H9 (cell line): ENCODE data around the gene LDB3. TPM values are rescaled to one million over a fixed set of nuclear protein-coding genes. Genes with fewer than 3 reads are reported as not detected.

Experiments
- DNase-seq: peaks from one replicate; pipeline ENCODE4 v3.0.0-alpha.2; 2017
- H2AFZ ChIP-seq: one replicate; pipeline ENCODE4 v1.6.1; 2013; ENCODE audit warnings: mild to moderate bottlenecking, low read length, control low read depth, moderate library complexity
- H2AK5ac ChIP-seq: 2 replicates; pipeline ENCODE4 v1.6.1; 2013; ENCODE audit warnings: low read length, control low read depth, mixed read lengths; ENCODE audit not compliant: insufficient read length
- H2BK120ac ChIP-seq: one replicate; pipeline ENCODE4 v1.6.1; 2013; ENCODE audit warnings: low read depth, mild to moderate bottlenecking, low read length, control low read depth, inconsistent platforms; ENCODE audit not compliant: poor library complexity, severe bottlenecking
- H2BK12ac ChIP-seq: 2 replicates; pipeline ENCODE4 v1.6.1; 2013; ENCODE audit warnings: low read length, control low read depth, mixed read lengths, low read depth; ENCODE audit not compliant: insufficient read length
- H2BK15ac ChIP-seq: 2 replicates; pipeline ENCODE4 v1.6.1; 2013; ENCODE audit warnings: low read depth, low read length, control low read depth
- H2BK20ac ChIP-seq: one replicate; pipeline ENCODE4 v1.6.1; 2013; ENCODE audit warnings: low read depth, mild to moderate bottlenecking, low read length, control low read depth, inconsistent platforms; ENCODE audit not compliant: poor library complexity, severe bottlenecking
- H2BK5ac ChIP-seq: 2 replicates; pipeline ENCODE4 v1.6.1; 2013; ENCODE audit warnings: low read length, control low read depth, mixed read lengths; ENCODE audit not compliant: insufficient read length
- H3K14ac ChIP-seq: 2 replicates; pipeline ENCODE4 v1.6.1; 2013; ENCODE audit warnings: low read length, control low read depth; ENCODE audit not compliant: insufficient read depth
- H3K18ac ChIP-seq: 2 replicates; pipeline ENCODE4 v1.6.1; 2013; ENCODE audit warnings: low read depth, mild to moderate bottlenecking, mixed read lengths, low read length, control low read depth; ENCODE audit not compliant: insufficient read length
- H3K23ac ChIP-seq: 2 replicates; pipeline ENCODE4 v1.6.1; 2013; ENCODE audit warnings: low read length, control low read depth, mixed read lengths, low read depth; ENCODE audit not compliant: insufficient read length
- H3K23me2 ChIP-seq: 2 replicates; pipeline ENCODE4 v1.6.1; 2013; ENCODE audit warnings: low read depth, mild to moderate bottlenecking, mixed read lengths, low read length, control low read depth; ENCODE audit not compliant: insufficient read length, poor library complexity, severe bottlenecking
- H3K27ac ChIP-seq: 2 replicates; pipeline ENCODE4 v1.5.1; 2013; ENCODE audit warnings: low read length, control low read depth, mixed read lengths, low read depth; ENCODE audit not compliant: insufficient read length
- H3K27me3 ChIP-seq: 2 replicates; pipeline ENCODE4 v1.6.1; 2013; ENCODE audit warnings: low read length, control low read depth, inconsistent platforms; ENCODE audit not compliant: insufficient read depth
- H3K4ac ChIP-seq: 2 replicates; pipeline ENCODE4 v1.6.1; 2013; ENCODE audit warnings: low read depth, mild to moderate bottlenecking, control low read depth, inconsistent platforms, low read length, moderate library complexity
- H3K4me1 ChIP-seq: 2 replicates; pipeline ENCODE4 v1.6.1; 2013; ENCODE audit warnings: low read length, control low read depth, inconsistent platforms; ENCODE audit not compliant: insufficient read depth
- H3K4me2 ChIP-seq: 2 replicates; pipeline ENCODE4 v1.6.1; 2013; ENCODE audit warnings: low read length, control low read depth, mixed read lengths; ENCODE audit not compliant: insufficient read length, insufficient read depth
- H3K56ac ChIP-seq: 2 replicates; pipeline ENCODE4 v1.6.1; 2013; ENCODE audit warnings: low read depth, mild to moderate bottlenecking, mixed read lengths, low read length, control low read depth; ENCODE audit not compliant: insufficient read length
- H3K79me1 ChIP-seq: 2 replicates; pipeline ENCODE4 v1.6.1; 2013; ENCODE audit warnings: low read depth, mild to moderate bottlenecking, moderate library complexity, low read length, control low read depth, inconsistent platforms; ENCODE audit not compliant: insufficient read depth, poor library complexity, severe bottlenecking
- H3K79me2 ChIP-seq: 2 replicates; pipeline ENCODE4 v1.6.1; 2013; ENCODE audit warnings: low read length, control low read depth, inconsistent platforms; ENCODE audit not compliant: insufficient read depth
- H3K9ac ChIP-seq: 2 replicates; pipeline ENCODE4 v1.6.1; 2013; ENCODE audit warnings: low read length, control low read depth, mixed read lengths; ENCODE audit not compliant: insufficient read length; ENCODE audit errors: extremely low read depth
- H3K9me3 ChIP-seq: one replicate; pipeline ENCODE4 v1.6.1; 2013; ENCODE audit warnings: low read depth, low read length, inconsistent platforms; ENCODE audit not compliant: control insufficient read depth
- H3T11ph ChIP-seq: one replicate; pipeline ENCODE4 v1.6.1; 2013; ENCODE audit warnings: mild to moderate bottlenecking, low read length, control low read depth, inconsistent platforms
- H4K20me1 ChIP-seq: one replicate; pipeline ENCODE4 v1.6.1; 2013; ENCODE audit not compliant: control insufficient read depth, insufficient read length, insufficient read depth
- H4K5ac ChIP-seq: 2 replicates; pipeline ENCODE4 v1.6.1; 2013; ENCODE audit warnings: low read depth, mild to moderate bottlenecking, mixed read lengths, low read length, control low read depth; ENCODE audit not compliant: insufficient read length
- H4K8ac ChIP-seq: replicated peaks from 2 replicates; pipeline ENCODE4 v1.6.1; 2013; ENCODE audit warnings: low read length, control low read depth, mixed read lengths, low read depth; ENCODE audit not compliant: insufficient read length
- H4K91ac ChIP-seq: 2 replicates; pipeline ENCODE4 v1.6.1; 2013; ENCODE audit warnings: low read depth, mild to moderate bottlenecking, moderate library complexity, mixed read lengths, low read length, control low read depth; ENCODE audit not compliant: insufficient read length
- H3K27ac Mint-ChIP-seq, 3 experiments: 2 replicates in 2 of 3; 3 replicates in 1 of 3; pipeline ENCODE4 v1.8.0; 2020 to 2021; ENCODE audit warnings: mixed read lengths in 3 of 3, mild to moderate bottlenecking in 1 of 3, moderate library complexity in 1 of 3
- H3K27me3 Mint-ChIP-seq: 2 replicates; pipeline ENCODE4 v1.8.0; 2021; ENCODE audit warnings: low read depth, mild to moderate bottlenecking, moderate library complexity, mixed read lengths
- H3K36me3 Mint-ChIP-seq, 3 experiments: 2 replicates in 2 of 3; 3 replicates in 1 of 3; pipeline ENCODE4 v1.8.0; 2020 to 2021; ENCODE audit warnings: low read depth in 3 of 3, mixed read lengths in 3 of 3; ENCODE audit not compliant: insufficient read depth in 1 of 3
- H3K4me1 Mint-ChIP-seq, 2 experiments: 2 replicates each; pipeline ENCODE4 v1.8.0; 2020; ENCODE audit warnings: mixed read lengths in 2 of 2
- H3K4me3 Mint-ChIP-seq, 2 experiments: 2 replicates in 1 of 2; 3 replicates in 1 of 2; pipeline ENCODE4 v1.8.0; 2020 to 2021; ENCODE audit warnings: mild to moderate bottlenecking in 2 of 2, mixed read lengths in 2 of 2, moderate library complexity in 1 of 2
- H3K9me3 Mint-ChIP-seq, 2 experiments: 2 replicates in 1 of 2; 3 replicates in 1 of 2; pipeline ENCODE4 v1.8.0; 2020; ENCODE audit warnings: mild to moderate bottlenecking in 2 of 2, mixed read lengths in 2 of 2, moderate library complexity in 1 of 2
- WGBS: extraction: QIAGEN DNeasy Blood & Tissue Kit; methylation state at CpG from one replicate; pipeline ENCODE4 v1.1.7; 2013; ENCODE audit warnings: missing lambda C conversion rate, low lambda C conversion rate, mixed read lengths; ENCODE audit not compliant: insufficient read length; ENCODE audit errors: extremely low coverage; 5-methylcytosine and 5-hydroxymethylcytosine counted together
- total RNA-seq: library from RNA; stranded (reverse); gene quantifications from 2 replicates; pipeline ENCODE4 v1.2.1, GENCODE V29; 2021
- TF ChIP-seq, protein P1 (sequence below): fragments of 200-600 bp; sonication (generic); conservative IDR thresholded peaks from 3 replicates; pipeline ENCODE4 v1.8.0; 2021; ENCODE audit warnings: antibody characterized with exemption, mild to moderate bottlenecking

LDB3 gene
- total RNA-seq, 1 experiment from 2014 or later: 0.17 TPM

DNA sequence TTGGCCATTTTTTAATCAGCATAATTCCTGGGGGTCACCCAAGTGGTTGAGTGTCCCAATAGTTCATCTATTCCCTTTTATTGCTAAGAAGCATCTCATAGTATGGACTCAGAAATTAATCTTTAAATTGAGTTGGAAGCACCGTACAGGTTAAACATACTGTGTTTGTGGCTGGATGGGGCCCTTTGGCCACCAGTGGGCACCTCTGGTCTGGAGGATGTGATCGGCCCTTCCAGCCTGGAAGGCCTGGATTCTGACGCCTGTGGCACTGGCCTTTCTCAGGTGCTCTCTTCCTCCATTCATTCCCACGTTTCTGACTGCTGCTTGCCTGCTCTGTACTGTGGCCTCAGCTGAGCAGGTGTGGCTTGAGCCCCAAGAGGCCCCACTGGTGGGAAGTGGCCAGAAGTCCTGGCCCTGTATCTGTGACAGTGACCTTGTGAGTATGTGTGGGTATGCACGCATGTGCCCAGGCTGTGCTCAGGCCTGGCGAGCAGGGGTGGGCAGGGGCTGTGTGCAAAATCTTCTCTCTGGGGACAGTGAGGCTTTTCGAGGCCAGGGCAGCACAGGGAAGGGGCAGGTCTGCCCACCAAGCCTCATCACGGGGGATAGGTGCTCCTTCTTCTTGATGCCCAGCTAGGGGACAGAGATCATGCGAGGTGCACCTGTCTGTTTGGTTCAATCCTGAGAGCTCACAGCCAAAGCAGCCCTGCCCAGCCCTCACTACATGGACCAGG lies 30.1 kb downstream of the LDB3 start:
- H3K4ac ChIP-seq: no peak overlapping the region
- H2BK12ac ChIP-seq: no peak overlapping the region
- no peak overlapping the region for H3T11ph ChIP-seq
- no peak overlapping the region for H4K8ac ChIP-seq
- no peaks in the 10 kb centered on the region for H3K79me2 ChIP-seq
- no peak overlapping the region for H2BK15ac ChIP-seq
- H2AK5ac ChIP-seq: no peak overlapping the region
- no peak overlapping the region; the same call in 1 of the 2 replicates for H3K14ac ChIP-seq
- H3K23me2 ChIP-seq: no peaks in the 10 kb centered on the region
- no peaks in the 10 kb centered on the region for H3K9me3 ChIP-seq
- H3K4me1 ChIP-seq: peaks cover 4% of the 10 kb centered on the region; the same call in 1 of the 2 replicates
- no peaks in the 10 kb centered on the region for H3K27me3 ChIP-seq
- peaks cover 7% of the 10 kb centered on the region; the same call in 1 of the 2 replicates for H3K27me3 Mint-ChIP-seq
- peaks cover 22 to 24% of the 10 kb centered on the region in 2 experiments for H3K4me1 Mint-ChIP-seq
- TF ChIP-seq, protein P1, sequence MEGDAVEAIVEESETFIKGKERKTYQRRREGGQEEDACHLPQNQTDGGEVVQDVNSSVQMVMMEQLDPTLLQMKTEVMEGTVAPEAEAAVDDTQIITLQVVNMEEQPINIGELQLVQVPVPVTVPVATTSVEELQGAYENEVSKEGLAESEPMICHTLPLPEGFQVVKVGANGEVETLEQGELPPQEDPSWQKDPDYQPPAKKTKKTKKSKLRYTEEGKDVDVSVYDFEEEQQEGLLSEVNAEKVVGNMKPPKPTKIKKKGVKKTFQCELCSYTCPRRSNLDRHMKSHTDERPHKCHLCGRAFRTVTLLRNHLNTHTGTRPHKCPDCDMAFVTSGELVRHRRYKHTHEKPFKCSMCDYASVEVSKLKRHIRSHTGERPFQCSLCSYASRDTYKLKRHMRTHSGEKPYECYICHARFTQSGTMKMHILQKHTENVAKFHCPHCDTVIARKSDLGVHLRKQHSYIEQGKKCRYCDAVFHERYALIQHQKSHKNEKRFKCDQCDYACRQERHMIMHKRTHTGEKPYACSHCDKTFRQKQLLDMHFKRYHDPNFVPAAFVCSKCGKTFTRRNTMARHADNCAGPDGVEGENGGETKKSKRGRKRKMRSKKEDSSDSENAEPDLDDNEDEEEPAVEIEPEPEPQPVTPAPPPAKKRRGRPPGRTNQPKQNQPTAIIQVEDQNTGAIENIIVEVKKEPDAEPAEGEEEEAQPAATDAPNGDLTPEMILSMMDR: 0 out of 3 replicates have a peak, but pooled peaks have one; percentile 26
- no peak overlapping the region for H2BK5ac ChIP-seq
- H3K23ac ChIP-seq: no peak overlapping the region
- H3K9ac ChIP-seq: no peak overlapping the region
- no peak overlapping the region for H3K56ac ChIP-seq
- H2BK20ac ChIP-seq: no peak overlapping the region
- H3K79me1 ChIP-seq: no peaks in the 10 kb centered on the region
- H3K4me2 ChIP-seq: no peak overlapping the region
- no peaks in the 10 kb centered on the region; a peak in 1 of 5 replicates for H3K9me3 Mint-ChIP-seq
- no peak overlapping the region for H4K5ac ChIP-seq
- no peak for DNase-seq
- no peaks in the 10 kb centered on the region for H4K20me1 ChIP-seq
- no peak overlapping the region for H3K27ac ChIP-seq
- H3K27ac Mint-ChIP-seq: peak overlapping the region in 1 of 3 experiments; percentile 53; a peak in 2 of 7 replicates
- WGBS: no CpG with 5 or more reads among the region's 9 CpGs
- no peak overlapping the region for H3K18ac ChIP-seq
- no peak overlapping the region for H2BK120ac ChIP-seq
- no peak overlapping the region for H2AFZ ChIP-seq
- no peak overlapping the region for H4K91ac ChIP-seq
- no peak overlapping the region for H3K4me3 Mint-ChIP-seq
- no peaks in the 10 kb centered on the region for H3K36me3 Mint-ChIP-seq
